ENCODE results near the gene EXOC5.

EXOC5 gene

DNA sequence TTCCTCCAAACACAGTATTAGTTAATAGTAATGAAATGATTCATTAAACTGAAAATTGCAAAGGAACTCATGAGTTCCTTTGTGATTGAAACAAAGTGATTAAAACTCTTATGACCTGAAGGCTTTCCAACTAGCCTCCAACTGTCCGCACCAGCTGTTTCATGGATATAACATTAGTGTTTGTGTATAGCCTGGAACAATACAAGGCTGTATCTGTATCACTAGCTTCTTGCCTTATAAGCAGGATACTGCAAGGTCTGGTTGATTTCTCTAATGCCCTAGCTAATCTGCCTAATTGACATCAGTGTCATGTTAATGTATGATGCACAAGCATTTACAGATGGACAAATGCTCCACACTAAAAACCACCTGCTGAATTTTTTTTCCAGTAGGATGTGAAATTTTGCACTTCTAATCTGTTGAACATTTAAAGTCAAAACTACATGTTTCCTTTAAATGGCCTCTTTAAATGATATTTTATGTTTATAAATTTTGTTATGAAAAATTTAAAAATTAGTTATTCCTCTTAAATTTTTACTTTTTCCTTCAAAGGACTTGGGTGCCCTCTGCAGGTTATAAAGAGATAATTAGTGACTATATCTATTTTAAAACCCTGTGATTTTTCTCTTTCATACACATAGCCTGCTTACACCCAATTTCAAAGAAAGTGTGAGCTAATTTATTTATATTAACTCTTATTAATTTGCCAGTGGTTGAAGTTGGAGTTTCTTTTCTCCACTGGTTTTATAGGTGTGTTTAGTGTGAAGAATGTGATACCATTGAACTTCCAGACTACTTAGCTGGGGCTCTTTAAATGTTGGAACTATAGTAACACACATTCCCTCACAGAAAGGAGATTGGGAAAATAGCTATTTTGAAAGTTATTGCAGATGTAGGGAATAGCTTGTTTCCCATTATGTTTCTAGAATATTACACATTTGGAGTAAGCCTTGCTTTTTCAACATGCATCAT, 25.4 kb upstream of the EXOC5 start:
- H3K36me3 ChIP-seq (ENCODE audit: insufficient read depth, low read length): peaks cover 19% of the 10 kb centered on the region; the same call in 1 of the 2 replicates
- H2AFZ ChIP-seq (ENCODE audit: low read depth, low read length): no peak overlapping the region
- no peaks in the 10 kb centered on the region for H3K9me3 ChIP-seq (ENCODE audit: insufficient read depth, low read length, severe bottlenecking)
- H3K79me2 ChIP-seq (ENCODE audit: insufficient read depth, low read length): no peaks in the 10 kb centered on the region
- no peaks in the 10 kb centered on the region for H4K20me1 ChIP-seq (ENCODE audit: insufficient read depth, low read length)
- no peak overlapping the region for H3K4me3 ChIP-seq (ENCODE audit: low read depth in 1 of 2, low read length in 2 of 2)
- DNase-seq: no peak
- no peak for ATAC-seq (ENCODE audit: insufficient read depth, low read depth)
- no peak overlapping the region for H3K4me2 ChIP-seq (ENCODE audit: insufficient read depth, low read length)
- no peak overlapping the region for H3K27ac ChIP-seq (ENCODE audit: low read length)
- no peak overlapping the region for H3K9ac ChIP-seq (ENCODE audit: low read depth, low read length)
- no peaks in the 10 kb centered on the region for H3K27me3 ChIP-seq (ENCODE audit: insufficient read depth, low read length, poor library complexity)
- TF ChIP-seq, protein P1, sequence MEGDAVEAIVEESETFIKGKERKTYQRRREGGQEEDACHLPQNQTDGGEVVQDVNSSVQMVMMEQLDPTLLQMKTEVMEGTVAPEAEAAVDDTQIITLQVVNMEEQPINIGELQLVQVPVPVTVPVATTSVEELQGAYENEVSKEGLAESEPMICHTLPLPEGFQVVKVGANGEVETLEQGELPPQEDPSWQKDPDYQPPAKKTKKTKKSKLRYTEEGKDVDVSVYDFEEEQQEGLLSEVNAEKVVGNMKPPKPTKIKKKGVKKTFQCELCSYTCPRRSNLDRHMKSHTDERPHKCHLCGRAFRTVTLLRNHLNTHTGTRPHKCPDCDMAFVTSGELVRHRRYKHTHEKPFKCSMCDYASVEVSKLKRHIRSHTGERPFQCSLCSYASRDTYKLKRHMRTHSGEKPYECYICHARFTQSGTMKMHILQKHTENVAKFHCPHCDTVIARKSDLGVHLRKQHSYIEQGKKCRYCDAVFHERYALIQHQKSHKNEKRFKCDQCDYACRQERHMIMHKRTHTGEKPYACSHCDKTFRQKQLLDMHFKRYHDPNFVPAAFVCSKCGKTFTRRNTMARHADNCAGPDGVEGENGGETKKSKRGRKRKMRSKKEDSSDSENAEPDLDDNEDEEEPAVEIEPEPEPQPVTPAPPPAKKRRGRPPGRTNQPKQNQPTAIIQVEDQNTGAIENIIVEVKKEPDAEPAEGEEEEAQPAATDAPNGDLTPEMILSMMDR (IDR thresholded peaks at IDR 0.05; ENCODE audit: borderline replicate concordance, extremely low read depth, low read length, poor library complexity, severe bottlenecking): peak; percentile 30
- no peak for TF ChIP-seq EZH2 (IDR thresholded peaks at IDR 0.05; ENCODE audit: borderline replicate concordance, low read depth, low read length, severe bottlenecking)
- H3K4me1 ChIP-seq (ENCODE audit: insufficient read depth, low read length): no peaks in the 10 kb centered on the region

DNA sequence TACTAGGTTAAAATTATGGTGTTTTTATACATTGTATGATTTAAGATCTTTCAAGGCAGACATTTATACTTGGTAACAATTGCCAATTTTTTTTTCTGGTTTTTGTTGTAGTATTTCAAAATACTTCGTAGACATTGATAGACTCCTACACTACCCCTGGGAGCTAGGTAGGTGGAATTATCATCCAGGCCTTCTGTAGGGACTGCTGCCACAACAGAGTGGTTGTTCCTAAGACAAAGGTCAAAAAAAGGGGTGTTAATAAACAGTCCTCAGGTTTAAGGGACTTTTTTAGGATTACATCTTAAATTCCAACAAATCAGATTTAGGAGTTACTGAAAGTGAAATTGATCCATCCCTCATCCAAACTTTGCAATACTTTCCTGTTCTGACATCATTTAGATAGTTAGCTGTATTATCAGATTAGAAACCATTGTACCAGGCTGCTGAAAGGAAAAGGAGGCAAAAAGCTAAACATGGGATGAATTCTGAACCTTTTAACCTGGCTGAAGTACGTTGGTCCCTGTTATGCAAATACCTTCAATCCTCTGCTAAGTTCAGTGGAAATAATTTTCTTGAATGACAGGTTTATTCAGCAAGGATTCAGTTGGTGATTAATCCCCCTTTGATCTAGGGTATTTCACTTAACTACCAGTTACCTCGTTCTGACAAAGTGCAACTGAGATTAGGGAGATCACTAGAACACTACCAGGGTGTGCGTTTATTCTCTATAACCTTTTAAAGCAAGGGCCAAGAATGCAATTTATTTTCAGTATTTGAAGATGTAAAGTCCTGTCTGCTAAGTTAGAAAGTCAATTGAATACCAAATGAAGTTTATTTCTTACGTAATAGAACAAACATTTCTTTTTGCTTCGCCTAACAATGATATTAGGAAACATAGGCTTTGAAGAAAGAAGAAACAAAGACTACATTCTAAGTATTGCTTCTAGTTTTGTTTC, 23.3 kb upstream of the EXOC5 start:
- Histone ChIP-seq H2AFZ (ENCODE audit: low read depth, low read length) (no peak overlapping the region), H3K4me3 (ENCODE audit: low read depth in 1 of 2, low read length in 2 of 2) (no peak overlapping the region), H3K4me2 (ENCODE audit: insufficient read depth, low read length) (no peak overlapping the region), H3K27ac (ENCODE audit: low read length) (no peak overlapping the region), H3K9me3 (ENCODE audit: insufficient read depth, low read length, severe bottlenecking) (no peaks in the 10 kb centered on the region), H3K79me2 (ENCODE audit: insufficient read depth, low read length) (no peaks in the 10 kb centered on the region), H3K9ac (ENCODE audit: low read depth, low read length) (no peak overlapping the region), H3K27me3 (ENCODE audit: insufficient read depth, low read length, poor library complexity) (no peaks in the 10 kb centered on the region), H3K36me3 (ENCODE audit: insufficient read depth, low read length) (peaks cover 36% of the 10 kb centered on the region; the same call in 1 of the 2 replicates), H4K20me1 (ENCODE audit: insufficient read depth, low read length) (no peaks in the 10 kb centered on the region), H3K4me1 (ENCODE audit: insufficient read depth, low read length) (no peaks in the 10 kb centered on the region)
- no peak for TF ChIP-seq EZH2 (IDR thresholded peaks at IDR 0.05; ENCODE audit: borderline replicate concordance, low read depth, low read length, severe bottlenecking)
- TF ChIP-seq, protein P1 (IDR thresholded peaks at IDR 0.05; ENCODE audit: borderline replicate concordance, extremely low read depth, low read length, poor library complexity, severe bottlenecking): no peak
- no peak for ATAC-seq (ENCODE audit: insufficient read depth, low read depth)
- no peak for DNase-seq

DNA sequence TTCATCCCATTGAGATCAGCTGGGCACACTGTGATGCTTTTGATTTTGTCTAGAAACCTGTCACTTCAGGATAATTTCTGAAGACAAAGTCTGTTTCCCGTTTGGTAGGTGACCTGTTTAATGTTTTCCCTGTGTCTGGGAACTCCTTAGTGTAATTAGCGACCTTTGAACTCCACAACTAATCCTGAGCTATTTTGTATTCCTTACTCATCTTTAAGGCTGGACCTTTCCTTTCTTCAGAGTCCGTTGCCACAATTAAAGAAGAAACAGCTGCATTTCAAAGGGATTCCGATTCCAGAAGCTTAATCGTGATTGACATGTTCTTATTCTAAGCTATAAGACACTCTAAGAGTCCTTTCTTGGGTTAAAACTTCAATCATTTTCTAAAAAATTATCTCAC, 22.0 kb upstream of the EXOC5 start:
- ATAC-seq (ENCODE audit: insufficient read depth, low read depth) (no peak), DNase-seq (no peak)
- Histone ChIP-seq H3K9me3 (ENCODE audit: insufficient read depth, low read length, severe bottlenecking) (no peaks in the 10 kb centered on the region), H3K4me2 (ENCODE audit: insufficient read depth, low read length) (no peak overlapping the region), H3K4me1 (ENCODE audit: insufficient read depth, low read length) (no peaks in the 10 kb centered on the region), H4K20me1 (ENCODE audit: insufficient read depth, low read length) (no peaks in the 10 kb centered on the region), H3K79me2 (ENCODE audit: insufficient read depth, low read length) (no peaks in the 10 kb centered on the region), H3K27me3 (ENCODE audit: insufficient read depth, low read length, poor library complexity) (no peaks in the 10 kb centered on the region), H2AFZ (ENCODE audit: low read depth, low read length) (no peak overlapping the region), H3K36me3 (ENCODE audit: insufficient read depth, low read length) (peaks cover 48% of the 10 kb centered on the region; the same call in 1 of the 2 replicates), H3K9ac (ENCODE audit: low read depth, low read length) (no peak overlapping the region), H3K27ac (ENCODE audit: low read length) (no peak overlapping the region), H3K4me3 (ENCODE audit: low read depth in 1 of 2, low read length in 2 of 2) (no peak overlapping the region)
- TF ChIP-seq EZH2 (IDR thresholded peaks at IDR 0.05; ENCODE audit: borderline replicate concordance, low read depth, low read length, severe bottlenecking): no peak
- TF ChIP-seq, protein P1 (IDR thresholded peaks at IDR 0.05; ENCODE audit: borderline replicate concordance, extremely low read depth, low read length, poor library complexity, severe bottlenecking): no peak

All from DND-41 (cell line).